Endothelial cell of umbilical vein (primary cell): Measurements from ENCODE around the gene RABEPK.

ENCODE experiments used
- CTCF ChIP-seq, 2 donors: IDR thresholded peaks; 1 replicate in 1 of 2; 2 replicates in 1 of 2; pipeline ENCODE4 v1.5.1; 2011; ENCODE audit warnings: low read length in 2 of 2, mild to moderate bottlenecking in 2 of 2, moderate library complexity in 2 of 2, control low read depth in 1 of 2, inconsistent platforms in 1 of 2, low read depth in 1 of 2; ENCODE audit not compliant: insufficient read depth in 1 of 2; ENCODE audit errors: extremely low read depth in 1 of 2
- GATA2 ChIP-seq: IDR thresholded peaks from 2 replicates; pipeline ENCODE4 v1.7.0; 2011; ENCODE audit warnings: low read depth, mild to moderate bottlenecking, moderate library complexity, mixed read lengths, low read length; ENCODE audit not compliant: insufficient read length, insufficient read depth
- MAX ChIP-seq: IDR thresholded peaks from 2 replicates; pipeline ENCODE4 v1.6.1; 2011; ENCODE audit not compliant: insufficient read depth, insufficient read length
- POLR2A ChIP-seq: IDR thresholded peaks from 2 replicates; pipeline ENCODE4 v1.6.1; 2012; ENCODE audit warnings: low read depth, mild to moderate bottlenecking, control low read depth, low read length
- POLR2AphosphoS5 ChIP-seq: IDR thresholded peaks from 2 replicates; pipeline ENCODE4 v1.6.1; 2012; ENCODE audit warnings: low read depth, mild to moderate bottlenecking, control low read depth, low read length, moderate library complexity; ENCODE audit not compliant: insufficient read depth

- TF ChIP-seq POLR2A (no peak), CTCF (IDR thresholded peaks at IDR 0.05; ENCODE audit: extremely low read depth in 1 of 2, insufficient read depth in 1 of 2, low read depth in 1 of 2, low read length in 2 of 2) (no peak), POLR2AphosphoS5 (no peak), MAX (no peak), GATA2 (no peak)
Observed at GRCh38 chr9:125272697-125273096, 72.4 kb downstream of the RABEPK start.
